ENCODE measurements around the gene RCBTB1. TPM values are rescaled to one million over a fixed set of nuclear protein-coding genes. Genes with fewer than 3 reads are reported as not detected.
A peak's percentile ranks its signal among the peaks of the same experiment; 100 is the strongest.
"Not testable (repeated sequence)": the region's sequence is repeated elsewhere in the genome, so short reads cannot be mapped to it uniquely, and the experiment has no call there.

Gene RCBTB1
- total and polyA plus RNA-seq, 7 donors, result 4.2 to 20.7 (median 10.2) TPM

DNA sequence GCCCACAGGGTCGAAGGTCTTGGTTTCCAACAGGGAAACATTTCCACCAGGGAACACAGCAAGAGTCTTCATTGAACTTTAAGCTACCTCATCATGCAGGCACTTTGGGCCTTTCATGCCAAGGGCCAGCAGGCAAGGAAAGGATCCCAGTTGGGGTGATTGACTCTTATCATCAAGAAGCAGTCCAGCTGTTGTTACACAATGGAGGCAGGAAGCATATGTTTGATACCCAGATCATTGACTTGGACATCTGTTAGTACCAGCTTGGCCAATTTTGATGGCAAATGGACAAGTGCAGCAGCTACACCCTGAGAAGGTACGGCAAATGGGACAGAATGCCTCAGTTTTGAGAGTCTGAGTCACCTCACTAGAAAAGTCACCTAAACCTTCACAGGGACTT, 10.9 kb upstream of the RCBTB1 start:
- Histone ChIP-seq H3K27ac (no peak overlapping the region), H3K36me3 (no peaks in the 10 kb centered on the region), H3K4me3 (no peak overlapping the region), H3K27me3 (no peaks in the 10 kb centered on the region), H3K9me3 (no peaks in the 10 kb centered on the region), H3K4me1 (no peaks in the 10 kb centered on the region)
- 48 to 79% methylated on average over 2 of the region's 2 CpGs for WGBS, 2 donors
- no peak for TF ChIP-seq EP300 (IDR thresholded peaks at IDR 0.05)
- TF ChIP-seq POLR2A (IDR thresholded peaks at IDR 0.05), result no peak
- TF ChIP-seq, protein P1, sequence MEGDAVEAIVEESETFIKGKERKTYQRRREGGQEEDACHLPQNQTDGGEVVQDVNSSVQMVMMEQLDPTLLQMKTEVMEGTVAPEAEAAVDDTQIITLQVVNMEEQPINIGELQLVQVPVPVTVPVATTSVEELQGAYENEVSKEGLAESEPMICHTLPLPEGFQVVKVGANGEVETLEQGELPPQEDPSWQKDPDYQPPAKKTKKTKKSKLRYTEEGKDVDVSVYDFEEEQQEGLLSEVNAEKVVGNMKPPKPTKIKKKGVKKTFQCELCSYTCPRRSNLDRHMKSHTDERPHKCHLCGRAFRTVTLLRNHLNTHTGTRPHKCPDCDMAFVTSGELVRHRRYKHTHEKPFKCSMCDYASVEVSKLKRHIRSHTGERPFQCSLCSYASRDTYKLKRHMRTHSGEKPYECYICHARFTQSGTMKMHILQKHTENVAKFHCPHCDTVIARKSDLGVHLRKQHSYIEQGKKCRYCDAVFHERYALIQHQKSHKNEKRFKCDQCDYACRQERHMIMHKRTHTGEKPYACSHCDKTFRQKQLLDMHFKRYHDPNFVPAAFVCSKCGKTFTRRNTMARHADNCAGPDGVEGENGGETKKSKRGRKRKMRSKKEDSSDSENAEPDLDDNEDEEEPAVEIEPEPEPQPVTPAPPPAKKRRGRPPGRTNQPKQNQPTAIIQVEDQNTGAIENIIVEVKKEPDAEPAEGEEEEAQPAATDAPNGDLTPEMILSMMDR (IDR thresholded peaks at IDR 0.05), result no peak
- TF ChIP-seq POLR2AphosphoS5 (IDR thresholded peaks at IDR 0.05), result no peak
- no peak for DNase-seq
- intact Hi-C loops (cut with DNase I), result no loop called here

DNA sequence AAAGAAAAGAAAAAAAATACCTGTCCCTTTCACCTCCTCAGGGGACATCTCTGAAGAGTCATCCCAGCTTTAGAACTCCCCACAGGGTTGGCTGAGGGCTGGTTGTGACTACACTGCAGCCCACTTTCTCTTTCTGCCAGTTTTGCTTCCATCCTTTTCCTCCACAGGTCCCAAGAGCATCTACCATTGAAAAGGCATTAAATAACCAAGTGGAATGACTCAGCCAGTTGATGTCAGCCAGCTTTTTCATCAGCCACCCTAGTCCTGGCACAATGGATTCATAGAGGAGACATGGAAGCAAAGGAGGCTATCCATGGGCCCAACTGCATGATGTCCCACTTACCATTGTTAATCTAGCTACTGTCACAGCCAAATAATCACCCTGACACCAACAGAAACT, 9.2 kb upstream of the RCBTB1 start:
- Histone ChIP-seq H3K27ac (no peak overlapping the region), H3K27me3 (no peaks in the 10 kb centered on the region), H3K36me3 (no peaks in the 10 kb centered on the region), H3K9me3 (no peaks in the 10 kb centered on the region), H3K4me3 (no peak overlapping the region), H3K4me1 (no peaks in the 10 kb centered on the region)
- TF ChIP-seq POLR2A (IDR thresholded peaks at IDR 0.05), result no peak
- TF ChIP-seq EP300 (IDR thresholded peaks at IDR 0.05), result no peak
- TF ChIP-seq POLR2AphosphoS5 (IDR thresholded peaks at IDR 0.05), result no peak
- TF ChIP-seq, protein P1 (IDR thresholded peaks at IDR 0.05), result no peak
- no peak for DNase-seq
- intact Hi-C loops (cut with DNase I), result no loop called here

GRCh38 chr13:49593876-49594275, 8.5 kb upstream of the RCBTB1 start:
- H3K27ac ChIP-seq; H3K4me1 ChIP-seq; DNase-seq; H3K9me3 ChIP-seq; H3K4me3 ChIP-seq; H3K27me3 ChIP-seq; H3K36me3 ChIP-seq; intact Hi-C loops (cut with DNase I): not testable (repeated sequence)
- WGBS, 2 donors, result 81 to 85% methylated on average over 3 of the region's 4 CpGs

- intact Hi-C loops (cut with DNase I); H3K4me1 ChIP-seq; H3K9me3 ChIP-seq; DNase-seq; H3K36me3 ChIP-seq; H3K4me3 ChIP-seq; H3K27me3 ChIP-seq; H3K27ac ChIP-seq: not testable (repeated sequence)
- WGBS, 2 donors, result 75 to 86% methylated on average over 3 of the region's 3 CpGs
Observed at GRCh38 chr13:49590714-49591113, 5.4 kb upstream of the RCBTB1 start.

DNA sequence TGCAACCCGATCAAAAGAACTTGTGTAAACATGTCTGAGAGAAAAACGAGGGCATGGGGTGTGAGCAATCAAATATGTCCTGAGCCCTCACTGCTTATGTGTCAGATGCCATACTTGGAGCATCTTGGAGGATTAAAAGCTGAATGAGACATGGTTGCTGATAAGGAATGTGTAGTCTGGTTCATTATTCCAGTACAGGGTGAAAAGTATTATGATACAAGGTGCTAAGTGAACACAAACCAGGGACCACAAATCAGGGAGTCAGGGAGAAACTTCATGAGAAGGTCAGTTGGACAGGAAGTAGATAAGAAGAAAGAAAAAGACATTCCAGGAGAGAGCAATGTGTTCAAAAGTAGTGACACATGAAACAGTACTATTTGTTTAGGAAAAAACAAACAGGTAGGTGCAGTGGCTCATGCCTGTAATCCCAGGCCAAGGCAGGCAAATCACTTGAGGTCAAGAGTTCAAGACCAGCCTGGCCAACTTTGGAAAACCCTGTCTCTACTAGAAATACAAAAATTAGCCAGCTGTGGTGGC, 2.0 kb upstream of the RCBTB1 start:
- DNase-seq, result no peak
- H3K4me1 ChIP-seq, result peaks cover 0 to 21% (median 14%) of the 10 kb centered on the region in 4 donors
- no peaks in the 10 kb centered on the region for H3K27me3 ChIP-seq
- H3K36me3 ChIP-seq, result no peaks in the 10 kb centered on the region
- no peak overlapping the region for H3K4me3 ChIP-seq
- no peaks in the 10 kb centered on the region for H3K9me3 ChIP-seq
- H3K27ac ChIP-seq, result no peak overlapping the region
- 52 to 73% methylated on average over 2 of the region's 2 CpGs for WGBS, 2 donors
- TF ChIP-seq POLR2AphosphoS5 (IDR thresholded peaks at IDR 0.05) (no peak), POLR2A (IDR thresholded peaks at IDR 0.05) (no peak), EP300 (IDR thresholded peaks at IDR 0.05) (no peak)
- TF ChIP-seq, protein P1 (IDR thresholded peaks at IDR 0.05), result no peak
- intact Hi-C loops (cut with DNase I), result loop anchor here (5.0 to 10.0 kb wide), 2 partner anchors 90 to 613 kb away; partner anchors contain the start of genes FNDC3A and PHF11

DNA sequence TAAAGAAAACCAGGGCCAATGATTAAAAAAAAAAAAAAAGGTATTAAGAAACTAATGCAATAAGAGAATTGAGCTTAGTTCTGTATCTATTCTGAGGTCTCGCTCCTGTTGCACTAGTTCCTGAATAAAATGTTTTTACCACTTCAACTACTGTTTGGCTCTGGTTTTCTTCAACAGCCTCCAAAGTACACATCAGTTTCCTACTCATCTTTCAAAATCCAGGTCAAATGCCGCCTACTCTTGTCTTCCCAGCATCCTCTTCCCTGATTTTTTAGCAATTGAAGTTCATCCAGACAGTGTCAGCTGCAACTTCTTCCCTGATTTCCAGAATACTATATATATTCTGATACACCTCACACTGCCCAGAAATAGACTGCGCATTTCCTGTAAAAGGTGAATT, 1.4 kb upstream of the RCBTB1 start:
- 94 to 96% methylated on average over 3 of the region's 3 CpGs for WGBS, 2 donors
- peak overlapping the region in 1 of 4 donors; percentile 80 for H3K27ac ChIP-seq

More for the DNA sequence above, 1.4 kb upstream of the RCBTB1 start:
- DNase-seq, result no peak
- Histone ChIP-seq H3K36me3 (no peaks in the 10 kb centered on the region), H3K9me3 (no peaks in the 10 kb centered on the region), H3K4me3 (no peak overlapping the region), H3K4me1 (peaks cover 0 to 21% (median 14%) of the 10 kb centered on the region in 4 donors), H3K27me3 (no peaks in the 10 kb centered on the region)
- intact Hi-C loops (cut with DNase I), result loop anchor here (5.0 to 10.0 kb wide), 2 partner anchors 89 to 612 kb away; partner anchors contain the start of genes FNDC3A and PHF11
- TF ChIP-seq POLR2AphosphoS5 (IDR thresholded peaks at IDR 0.05), result no peak
- no peak for TF ChIP-seq POLR2A (IDR thresholded peaks at IDR 0.05)
- TF ChIP-seq EP300 (IDR thresholded peaks at IDR 0.05), result no peak
- TF ChIP-seq, protein P1 (IDR thresholded peaks at IDR 0.05), result no peak
